Prostate gland (tissue), 2 donors: ENCODE measurements around the gene TEX22.

Experiments used
- CTCF ChIP-seq, 4 experiments: fragments of 200-600 bp in 2 of 4; fragments of 450-650 bp in 2 of 4; sonication (generic) in 2 of 4; IDR thresholded peaks; 1 replicate in 3 of 4; 2 replicates in 1 of 4; pipeline ENCODE4 v1.5.1; 2016 to 2019; ENCODE audit warnings: antibody characterized with exemption in 4 of 4, mild to moderate bottlenecking in 2 of 4, moderate library complexity in 2 of 4
- POLR2A ChIP-seq: fragments of 450-650 bp; IDR thresholded peaks from one replicate; pipeline ENCODE4 v1.6.1; 2016; ENCODE audit warnings: antibody characterized with exemption, mild to moderate bottlenecking
- POLR2AphosphoS5 ChIP-seq: sonication (generic); formaldehyde crosslinking; IDR thresholded peaks from one replicate; pipeline ENCODE4 v1.6.1; 2017; ENCODE audit warnings: antibody characterized with exemption

DNA sequence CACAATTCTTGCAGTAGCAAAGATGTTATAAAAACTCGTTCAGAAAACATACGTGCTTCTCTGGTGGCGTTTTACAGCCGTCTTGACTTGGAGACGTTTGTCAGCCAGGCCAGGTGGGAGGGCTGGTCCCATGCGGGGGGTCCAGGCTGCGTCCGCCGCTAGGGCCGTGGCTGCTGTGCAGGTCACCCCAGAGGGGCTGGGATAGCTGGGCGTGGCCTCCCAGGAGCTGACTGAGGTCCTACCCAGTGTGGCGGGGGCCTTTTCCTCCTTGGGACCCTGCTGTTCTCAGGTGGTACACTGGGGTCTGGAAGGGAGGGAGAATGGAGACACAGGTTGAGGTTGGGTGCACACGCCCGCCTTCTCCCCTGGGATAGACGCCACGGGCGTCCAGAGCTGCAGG is 46.5 kb downstream of the TEX22 start:
- no peak for TF ChIP-seq POLR2AphosphoS5
- no peak for TF ChIP-seq CTCF (IDR thresholded peaks at IDR 0.05)
- TF ChIP-seq POLR2A = no peak
